ENCODE results near the gene TMEM164. TPM values are rescaled to one million over a fixed set of nuclear protein-coding genes. Genes with fewer than 3 reads are reported as not detected.

Gene TMEM164
- total and polyA plus RNA-seq, 2 experiments from 2014 or later = 3.4 to 17.2 TPM

DNA sequence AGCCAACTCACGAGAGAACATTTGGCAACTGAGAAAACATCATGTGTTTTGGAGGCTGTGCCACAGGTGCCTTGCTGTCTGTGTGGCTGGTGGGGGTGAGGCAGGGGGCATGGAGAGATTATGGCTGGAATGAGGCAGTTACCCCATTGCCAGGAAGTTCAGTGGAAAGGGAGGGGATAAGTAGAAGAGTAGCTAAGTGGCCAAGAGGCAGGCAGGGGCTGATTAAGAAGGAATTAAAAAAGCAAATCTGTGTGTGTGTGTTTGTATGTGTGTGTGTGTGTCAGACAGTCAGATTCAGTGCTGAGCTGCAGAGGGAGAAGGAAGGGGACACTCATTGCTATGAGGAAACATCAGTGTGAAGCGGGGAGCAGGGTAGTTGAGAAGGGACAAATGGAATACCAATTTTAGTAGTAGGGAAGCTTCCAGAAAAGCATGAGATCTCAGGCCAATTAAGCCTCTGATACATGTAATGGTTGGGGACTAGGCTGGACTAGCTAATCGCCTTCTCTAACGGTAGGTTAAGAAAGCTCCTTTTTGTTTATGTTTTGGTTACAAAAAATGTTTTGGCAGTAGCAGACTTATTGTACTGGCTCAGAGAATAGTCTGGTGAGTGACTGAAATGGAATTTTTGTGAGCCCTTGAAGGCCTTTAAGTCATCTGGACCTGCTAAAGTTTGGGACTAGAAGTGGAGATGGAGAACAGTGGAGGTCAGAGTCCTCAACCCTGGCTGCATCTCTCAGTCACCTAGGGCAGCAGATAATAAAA, 18.5 kb downstream of the TMEM164 start:
- ATAC-seq = no peak
- H3K36me3 ChIP-seq (ENCODE audit: insufficient read depth) = no peaks in the 10 kb centered on the region
- H3K4me1 Mint-ChIP-seq = peaks cover 10% of the 10 kb centered on the region; the same call in 2 of the 3 replicates

More for the DNA sequence above, 18.5 kb downstream of the TMEM164 start:
- H3K36me3 Mint-ChIP-seq (ENCODE audit: low read depth) = no peaks in the 10 kb centered on the region
- H3K9me2 ChIP-seq (ENCODE audit: insufficient read depth) = no peaks in the 10 kb centered on the region
- no peak for DNase-seq (ENCODE audit: low spot score)
- H3K4me3 Mint-ChIP-seq = no peak overlapping the region
- no peaks in the 10 kb centered on the region for H3K9me3 Mint-ChIP-seq
- no peak overlapping the region for H3K4me3 ChIP-seq
- H3K27me3 ChIP-seq (ENCODE audit: insufficient read depth) = no peaks in the 10 kb centered on the region
- no peaks in the 10 kb centered on the region for H3F3A ChIP-seq (replicated peaks; ENCODE audit: low read depth)
- no peaks in the 10 kb centered on the region for H4K20me1 ChIP-seq (replicated peaks; ENCODE audit: insufficient read depth)
- no peaks in the 10 kb centered on the region for H3K27me3 Mint-ChIP-seq (ENCODE audit: insufficient read depth, low read depth, poor library complexity)
- no peaks in the 10 kb centered on the region for H3K79me2 ChIP-seq (replicated peaks; ENCODE audit: insufficient read depth)
- H3K27ac ChIP-seq (ENCODE audit: low read depth) = no peak overlapping the region
- no peaks in the 10 kb centered on the region for H3K4me1 ChIP-seq (ENCODE audit: insufficient read depth)
- H2AFZ ChIP-seq = no peak overlapping the region
- no peak overlapping the region for H3K27ac Mint-ChIP-seq
- TF ChIP-seq CREB1 (CRISPR knock-in tag; IDR thresholded peaks at IDR 0.05; ENCODE audit: low read depth) (no peak), ZNF114 (CRISPR knock-in tag; IDR thresholded peaks at IDR 0.05) (no peak), JUNB (IDR thresholded peaks at IDR 0.05; ENCODE audit: unreplicated experiment) (no peak), ZNF331 (CRISPR knock-in tag; IDR thresholded peaks at IDR 0.05; ENCODE audit: low read depth) (no peak), CTCF (conservative IDR thresholded peaks at IDR 0.05; ENCODE audit: low read depth in 2 of 2) (no peak), EZH2phosphoT487 (IDR thresholded peaks at IDR 0.05; ENCODE audit: unreplicated experiment) (no peak), NANOG (IDR thresholded peaks at IDR 0.05; ENCODE audit: borderline replicate concordance) (no peak), ETS1 (IDR thresholded peaks at IDR 0.05) (no peak), EZH2 (IDR thresholded peaks at IDR 0.05; ENCODE audit: low read depth, unreplicated experiment) (no peak), STAT1 (IDR thresholded peaks at IDR 0.05; ENCODE audit: unreplicated experiment) (no peak)
- TF ChIP-seq, protein P1, sequence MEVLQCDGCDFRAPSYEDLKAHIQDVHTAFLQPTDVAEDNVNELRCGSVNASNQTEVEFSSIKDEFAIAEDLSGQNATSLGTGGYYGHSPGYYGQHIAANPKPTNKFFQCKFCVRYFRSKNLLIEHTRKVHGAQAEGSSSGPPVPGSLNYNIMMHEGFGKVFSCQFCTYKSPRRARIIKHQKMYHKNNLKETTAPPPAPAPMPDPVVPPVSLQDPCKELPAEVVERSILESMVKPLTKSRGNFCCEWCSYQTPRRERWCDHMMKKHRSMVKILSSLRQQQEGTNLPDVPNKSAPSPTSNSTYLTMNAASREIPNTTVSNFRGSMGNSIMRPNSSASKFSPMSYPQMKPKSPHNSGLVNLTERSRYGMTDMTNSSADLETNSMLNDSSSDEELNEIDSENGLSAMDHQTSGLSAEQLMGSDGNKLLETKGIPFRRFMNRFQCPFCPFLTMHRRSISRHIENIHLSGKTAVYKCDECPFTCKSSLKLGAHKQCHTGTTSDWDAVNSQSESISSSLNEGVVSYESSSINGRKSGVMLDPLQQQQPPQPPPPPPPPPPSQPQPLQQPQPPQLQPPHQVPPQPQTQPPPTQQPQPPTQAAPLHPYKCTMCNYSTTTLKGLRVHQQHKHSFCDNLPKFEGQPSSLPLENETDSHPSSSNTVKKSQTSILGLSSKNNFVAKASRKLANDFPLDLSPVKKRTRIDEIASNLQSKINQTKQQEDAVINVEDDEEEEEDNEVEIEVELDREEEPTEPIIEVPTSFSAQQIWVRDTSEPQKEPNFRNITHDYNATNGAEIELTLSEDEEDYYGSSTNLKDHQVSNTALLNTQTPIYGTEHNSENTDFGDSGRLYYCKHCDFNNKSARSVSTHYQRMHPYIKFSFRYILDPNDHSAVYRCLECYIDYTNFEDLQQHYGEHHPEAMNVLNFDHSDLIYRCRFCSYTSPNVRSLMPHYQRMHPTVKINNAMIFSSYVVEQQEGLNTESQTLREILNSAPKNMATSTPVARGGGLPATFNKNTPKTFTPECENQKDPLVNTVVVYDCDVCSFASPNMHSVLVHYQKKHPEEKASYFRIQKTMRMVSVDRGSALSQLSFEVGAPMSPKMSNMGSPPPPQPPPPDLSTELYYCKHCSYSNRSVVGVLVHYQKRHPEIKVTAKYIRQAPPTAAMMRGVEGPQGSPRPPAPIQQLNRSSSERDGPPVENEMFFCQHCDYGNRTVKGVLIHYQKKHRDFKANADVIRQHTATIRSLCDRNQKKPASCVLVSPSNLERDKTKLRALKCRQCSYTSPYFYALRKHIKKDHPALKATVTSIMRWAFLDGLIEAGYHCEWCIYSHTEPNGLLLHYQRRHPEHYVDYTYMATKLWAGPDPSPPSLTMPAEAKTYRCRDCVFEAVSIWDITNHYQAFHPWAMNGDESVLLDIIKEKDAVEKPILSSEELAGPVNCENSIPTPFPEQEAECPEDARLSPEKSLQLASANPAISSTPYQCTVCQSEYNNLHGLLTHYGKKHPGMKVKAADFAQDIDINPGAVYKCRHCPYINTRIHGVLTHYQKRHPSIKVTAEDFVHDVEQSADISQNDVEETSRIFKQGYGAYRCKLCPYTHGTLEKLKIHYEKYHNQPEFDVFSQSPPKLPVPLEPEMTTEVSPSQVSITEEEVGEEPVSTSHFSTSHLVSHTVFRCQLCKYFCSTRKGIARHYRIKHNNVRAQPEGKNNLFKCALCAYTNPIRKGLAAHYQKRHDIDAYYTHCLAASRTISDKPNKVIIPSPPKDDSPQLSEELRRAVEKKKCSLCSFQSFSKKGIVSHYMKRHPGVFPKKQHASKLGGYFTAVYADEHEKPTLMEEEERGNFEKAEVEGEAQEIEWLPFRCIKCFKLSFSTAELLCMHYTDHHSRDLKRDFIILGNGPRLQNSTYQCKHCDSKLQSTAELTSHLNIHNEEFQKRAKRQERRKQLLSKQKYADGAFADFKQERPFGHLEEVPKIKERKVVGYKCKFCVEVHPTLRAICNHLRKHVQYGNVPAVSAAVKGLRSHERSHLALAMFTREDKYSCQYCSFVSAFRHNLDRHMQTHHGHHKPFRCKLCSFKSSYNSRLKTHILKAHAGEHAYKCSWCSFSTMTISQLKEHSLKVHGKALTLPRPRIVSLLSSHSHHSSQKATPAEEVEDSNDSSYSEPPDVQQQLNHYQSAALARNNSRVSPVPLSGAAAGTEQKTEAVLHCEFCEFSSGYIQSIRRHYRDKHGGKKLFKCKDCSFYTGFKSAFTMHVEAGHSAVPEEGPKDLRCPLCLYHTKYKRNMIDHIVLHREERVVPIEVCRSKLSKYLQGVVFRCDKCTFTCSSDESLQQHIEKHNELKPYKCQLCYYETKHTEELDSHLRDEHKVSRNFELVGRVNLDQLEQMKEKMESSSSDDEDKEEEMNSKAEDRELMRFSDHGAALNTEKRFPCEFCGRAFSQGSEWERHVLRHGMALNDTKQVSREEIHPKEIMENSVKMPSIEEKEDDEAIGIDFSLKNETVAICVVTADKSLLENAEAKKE (CRISPR knock-in tag; IDR thresholded peaks at IDR 0.05) = no peak
- TF ChIP-seq, protein P2, sequence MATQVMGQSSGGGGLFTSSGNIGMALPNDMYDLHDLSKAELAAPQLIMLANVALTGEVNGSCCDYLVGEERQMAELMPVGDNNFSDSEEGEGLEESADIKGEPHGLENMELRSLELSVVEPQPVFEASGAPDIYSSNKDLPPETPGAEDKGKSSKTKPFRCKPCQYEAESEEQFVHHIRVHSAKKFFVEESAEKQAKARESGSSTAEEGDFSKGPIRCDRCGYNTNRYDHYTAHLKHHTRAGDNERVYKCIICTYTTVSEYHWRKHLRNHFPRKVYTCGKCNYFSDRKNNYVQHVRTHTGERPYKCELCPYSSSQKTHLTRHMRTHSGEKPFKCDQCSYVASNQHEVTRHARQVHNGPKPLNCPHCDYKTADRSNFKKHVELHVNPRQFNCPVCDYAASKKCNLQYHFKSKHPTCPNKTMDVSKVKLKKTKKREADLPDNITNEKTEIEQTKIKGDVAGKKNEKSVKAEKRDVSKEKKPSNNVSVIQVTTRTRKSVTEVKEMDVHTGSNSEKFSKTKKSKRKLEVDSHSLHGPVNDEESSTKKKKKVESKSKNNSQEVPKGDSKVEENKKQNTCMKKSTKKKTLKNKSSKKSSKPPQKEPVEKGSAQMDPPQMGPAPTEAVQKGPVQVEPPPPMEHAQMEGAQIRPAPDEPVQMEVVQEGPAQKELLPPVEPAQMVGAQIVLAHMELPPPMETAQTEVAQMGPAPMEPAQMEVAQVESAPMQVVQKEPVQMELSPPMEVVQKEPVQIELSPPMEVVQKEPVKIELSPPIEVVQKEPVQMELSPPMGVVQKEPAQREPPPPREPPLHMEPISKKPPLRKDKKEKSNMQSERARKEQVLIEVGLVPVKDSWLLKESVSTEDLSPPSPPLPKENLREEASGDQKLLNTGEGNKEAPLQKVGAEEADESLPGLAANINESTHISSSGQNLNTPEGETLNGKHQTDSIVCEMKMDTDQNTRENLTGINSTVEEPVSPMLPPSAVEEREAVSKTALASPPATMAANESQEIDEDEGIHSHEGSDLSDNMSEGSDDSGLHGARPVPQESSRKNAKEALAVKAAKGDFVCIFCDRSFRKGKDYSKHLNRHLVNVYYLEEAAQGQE (IDR thresholded peaks at IDR 0.05; ENCODE audit: unreplicated experiment) = no peak
- no peak overlapping the region for H3K4me2 ChIP-seq
